ENCODE results near the gene TCF4. TPM values are rescaled to one million over a fixed set of nuclear protein-coding genes. Genes with fewer than 3 reads are reported as not detected.

The TCF4 gene
- total and polyA plus RNA-seq, 8 donors: 99.1 to 165 (median 138) TPM

DNA sequence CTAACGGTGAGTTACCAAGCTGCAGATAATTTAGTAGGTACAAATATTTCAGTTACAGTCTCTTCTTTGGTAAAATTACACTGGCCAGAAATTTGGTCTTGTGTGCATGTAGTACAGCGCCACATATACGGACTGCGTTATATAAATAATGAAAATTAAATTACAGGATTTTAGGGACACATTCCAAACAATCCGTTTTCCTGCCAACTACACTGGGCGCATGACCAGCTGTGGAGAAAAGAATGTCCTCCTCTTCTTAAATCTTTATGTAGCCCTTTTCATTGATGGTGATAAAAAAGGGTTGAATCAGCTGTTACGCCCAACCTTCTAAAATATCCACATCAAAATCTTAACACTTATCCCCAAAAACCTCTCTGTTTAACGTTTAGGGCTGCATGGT, 37.5 kb downstream of the TCF4 start:
- peaks cover 0 to 5% of the 10 kb centered on the region in 2 donors for H3K4me1 ChIP-seq
- H3K27me3 ChIP-seq: no peaks in the 10 kb centered on the region
- peak in 2 of 4 donors; percentile 35 to 37 for DNase-seq
- H3K9me3 ChIP-seq: no peaks in the 10 kb centered on the region
- no peaks in the 10 kb centered on the region for H3K36me3 ChIP-seq
- no peak overlapping the region for H3K27ac ChIP-seq
- intact Hi-C loops (cut with DNase I): no loop called here
- no peak for ATAC-seq
- H3K4me3 ChIP-seq: no peak overlapping the region
- TF ChIP-seq, protein P1, sequence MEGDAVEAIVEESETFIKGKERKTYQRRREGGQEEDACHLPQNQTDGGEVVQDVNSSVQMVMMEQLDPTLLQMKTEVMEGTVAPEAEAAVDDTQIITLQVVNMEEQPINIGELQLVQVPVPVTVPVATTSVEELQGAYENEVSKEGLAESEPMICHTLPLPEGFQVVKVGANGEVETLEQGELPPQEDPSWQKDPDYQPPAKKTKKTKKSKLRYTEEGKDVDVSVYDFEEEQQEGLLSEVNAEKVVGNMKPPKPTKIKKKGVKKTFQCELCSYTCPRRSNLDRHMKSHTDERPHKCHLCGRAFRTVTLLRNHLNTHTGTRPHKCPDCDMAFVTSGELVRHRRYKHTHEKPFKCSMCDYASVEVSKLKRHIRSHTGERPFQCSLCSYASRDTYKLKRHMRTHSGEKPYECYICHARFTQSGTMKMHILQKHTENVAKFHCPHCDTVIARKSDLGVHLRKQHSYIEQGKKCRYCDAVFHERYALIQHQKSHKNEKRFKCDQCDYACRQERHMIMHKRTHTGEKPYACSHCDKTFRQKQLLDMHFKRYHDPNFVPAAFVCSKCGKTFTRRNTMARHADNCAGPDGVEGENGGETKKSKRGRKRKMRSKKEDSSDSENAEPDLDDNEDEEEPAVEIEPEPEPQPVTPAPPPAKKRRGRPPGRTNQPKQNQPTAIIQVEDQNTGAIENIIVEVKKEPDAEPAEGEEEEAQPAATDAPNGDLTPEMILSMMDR (IDR thresholded peaks at IDR 0.05): no peak

DNA sequence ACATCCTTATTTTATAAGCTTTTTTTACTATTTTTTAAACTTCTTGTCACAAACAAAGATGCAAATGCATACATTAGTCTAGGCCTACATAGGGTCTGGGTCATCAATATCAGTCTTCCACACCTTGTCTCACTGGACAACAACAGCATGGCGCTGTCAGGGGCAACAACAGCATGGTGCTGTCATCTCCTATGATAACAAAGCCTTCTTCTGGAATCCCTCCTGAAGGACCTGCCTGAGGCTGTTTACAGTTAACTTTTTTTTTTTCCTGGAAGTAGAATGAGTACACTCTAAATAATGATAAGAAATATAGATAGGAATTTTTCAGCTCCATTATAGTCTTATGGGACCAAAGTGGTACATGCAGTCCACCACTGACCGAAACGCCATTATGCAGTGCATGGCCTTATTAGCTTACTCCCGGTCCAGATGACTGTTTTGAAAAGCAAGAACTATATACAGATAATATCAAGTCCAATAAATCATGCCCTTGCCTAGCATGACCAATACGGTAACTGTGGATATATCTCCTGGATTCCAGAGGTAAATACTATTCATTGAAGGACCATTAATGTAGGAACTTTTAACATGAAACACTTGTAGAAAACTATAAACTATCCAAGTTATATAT, 38.4 kb downstream of the TCF4 start:
- Histone ChIP-seq H3K27me3 (no peaks in the 10 kb centered on the region), H3K36me3 (no peaks in the 10 kb centered on the region), H3K9me3 (no peaks in the 10 kb centered on the region), H3K4me3 (no peak overlapping the region), H3K27ac (no peak overlapping the region), H3K4me1 (peaks cover 0 to 5% of the 10 kb centered on the region in 2 donors)
- DNase-seq: no peak
- ATAC-seq: no peak
- intact Hi-C loops (cut with DNase I): no loop called here
- TF ChIP-seq, protein P1 (IDR thresholded peaks at IDR 0.05): no peak

DNA sequence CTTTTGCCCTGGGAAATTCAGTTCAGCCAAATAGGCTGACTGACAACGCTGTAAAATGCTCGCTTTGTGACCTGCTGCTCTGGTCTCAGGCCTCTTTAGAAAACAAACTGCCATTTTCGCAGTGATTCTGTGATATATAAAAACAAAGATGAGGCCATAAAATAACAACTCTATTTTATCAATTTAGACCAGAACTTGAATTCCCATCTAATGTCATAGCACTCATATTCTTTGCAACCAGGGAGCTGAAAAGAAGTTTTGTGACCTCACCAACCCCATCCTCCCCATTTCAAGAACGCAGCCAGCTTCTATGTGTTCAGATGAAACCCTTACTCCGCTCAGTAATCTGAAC, 40.3 kb downstream of the TCF4 start:
- ATAC-seq: no peak
- TF ChIP-seq, protein P1 (IDR thresholded peaks at IDR 0.05): no peak
- Histone ChIP-seq H3K4me1 (peaks cover 0 to 5% of the 10 kb centered on the region in 2 donors), H3K27ac (peak overlapping the region in 1 of 2 donors; percentile 20), H3K4me3 (no peak overlapping the region), H3K9me3 (no peaks in the 10 kb centered on the region), H3K27me3 (no peaks in the 10 kb centered on the region), H3K36me3 (no peaks in the 10 kb centered on the region)
- intact Hi-C loops (cut with DNase I): no loop called here
- DNase-seq: no peak

DNA sequence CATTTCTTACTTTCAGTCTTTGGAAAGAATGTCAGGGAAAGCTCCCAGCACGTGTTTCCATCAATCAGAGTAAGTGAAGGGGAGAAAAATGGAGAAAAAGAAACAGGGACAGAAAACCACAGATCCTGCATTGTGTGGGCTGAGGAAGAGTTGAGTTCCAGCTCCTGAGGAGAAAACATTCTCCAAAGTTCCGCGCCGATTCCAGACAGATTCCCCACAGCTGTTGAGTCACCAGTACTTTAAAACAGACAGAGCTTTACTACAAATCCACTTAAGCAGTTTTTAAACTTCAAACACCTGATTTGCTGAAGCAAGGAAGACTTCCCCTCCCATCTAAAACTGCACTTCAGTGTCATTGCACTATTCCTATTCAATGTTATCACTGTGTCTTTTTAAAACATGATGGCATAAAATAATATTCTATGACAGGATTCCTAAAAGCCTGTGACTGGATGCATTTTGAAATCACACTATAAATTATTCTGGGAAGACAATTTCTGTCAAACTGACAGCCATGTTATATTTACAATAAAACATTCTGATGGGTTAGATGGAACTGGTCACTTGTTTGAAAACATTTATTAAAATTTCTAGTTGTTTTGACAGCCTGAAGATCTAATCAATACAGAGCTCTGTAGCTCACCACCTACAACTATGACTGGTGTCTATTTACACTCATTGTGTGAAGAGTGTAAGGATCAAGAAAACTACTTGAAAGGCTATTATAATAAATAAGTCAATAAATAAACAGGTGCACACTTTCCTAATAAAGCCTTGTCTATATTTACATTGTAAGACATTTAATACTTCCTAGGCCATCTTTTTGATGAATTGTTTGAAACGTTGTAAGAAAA, 40.9 kb downstream of the TCF4 start:
- TF ChIP-seq, protein P1 (IDR thresholded peaks at IDR 0.05): no peak
- DNase-seq (no peak), ATAC-seq (peak; percentile 64)
- Histone ChIP-seq H3K9me3 (no peaks in the 10 kb centered on the region), H3K4me3 (no peak overlapping the region), H3K27me3 (no peaks in the 10 kb centered on the region), H3K4me1 (peaks cover 0 to 5% of the 10 kb centered on the region in 2 donors), H3K36me3 (no peaks in the 10 kb centered on the region), H3K27ac (peak overlapping the region; percentile 11 to 28)
- intact Hi-C loops (cut with DNase I): no loop called here

DNA sequence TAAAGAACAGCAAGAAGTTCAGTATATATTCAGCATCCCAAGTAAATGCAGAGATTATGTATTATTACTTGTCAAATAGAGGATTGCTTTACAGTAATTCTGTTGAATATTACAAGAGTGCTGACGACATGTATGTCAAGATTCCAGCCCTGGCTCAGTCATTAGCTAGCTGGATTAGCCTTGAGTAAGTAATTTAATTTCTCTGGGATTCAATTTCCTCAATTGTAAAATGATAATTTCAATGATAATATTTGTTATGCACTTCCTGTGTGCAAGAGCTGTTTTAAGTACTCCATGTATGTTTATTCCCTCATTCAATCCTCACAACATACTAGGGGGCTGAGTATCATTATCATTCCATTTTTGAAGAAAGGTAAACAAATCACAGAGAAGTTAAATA, 44.0 kb downstream of the TCF4 start:
- no peaks in the 10 kb centered on the region for H3K27me3 ChIP-seq
- ATAC-seq: no peak
- no peaks in the 10 kb centered on the region for H3K36me3 ChIP-seq
- DNase-seq: peak in 1 of 4 donors; percentile 13
- H3K9me3 ChIP-seq: no peaks in the 10 kb centered on the region
- peaks cover 0 to 5% of the 10 kb centered on the region in 2 donors for H3K4me1 ChIP-seq
- no peak overlapping the region for H3K27ac ChIP-seq
- intact Hi-C loops (cut with DNase I): no loop called here
- H3K4me3 ChIP-seq: no peak overlapping the region
- TF ChIP-seq, protein P1 (IDR thresholded peaks at IDR 0.05): no peak

Data from left lung (tissue), 10 donors.